Stimulated activated CD4-positive, alpha-beta T cell treated with anti-CD3 and anti-CD28 coated beads, Interleukin-1b, Interleukin-23, amount 100 ng/mL, for 48 hours (primary cell): ENCODE data around the gene KLHL2.
A peak's percentile ranks its signal among the peaks of the same experiment; 100 is the strongest.
"Not testable (repeated sequence)": the region's sequence is repeated elsewhere in the genome, so short reads cannot be mapped to it uniquely, and the experiment has no call there.

Experiments used
- DNase-seq: peaks from one replicate; pipeline ENCODE4 v3.0.0-alpha.2; 2020

Gene KLHL2

DNA sequence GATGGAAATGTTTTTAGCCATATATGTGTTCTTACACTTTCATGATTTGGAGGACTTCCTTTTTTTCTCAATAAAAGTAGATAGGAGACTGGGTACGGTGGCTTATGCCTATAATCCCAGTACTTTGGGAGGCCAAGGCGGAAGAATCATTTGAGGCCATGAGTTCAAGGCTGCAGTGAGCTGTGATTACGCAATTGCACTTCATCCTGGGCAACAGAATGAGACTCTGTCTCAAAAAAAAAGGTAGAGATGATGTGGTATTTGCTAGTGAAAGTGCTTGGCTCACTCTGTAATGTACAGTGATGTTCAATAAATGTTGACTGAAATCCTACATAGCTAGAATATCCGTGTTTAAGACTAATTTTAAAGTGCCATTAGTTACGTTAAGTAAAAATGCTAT lies 27.4 kb downstream of the KLHL2 start:
- no peak for DNase-seq

DNA sequence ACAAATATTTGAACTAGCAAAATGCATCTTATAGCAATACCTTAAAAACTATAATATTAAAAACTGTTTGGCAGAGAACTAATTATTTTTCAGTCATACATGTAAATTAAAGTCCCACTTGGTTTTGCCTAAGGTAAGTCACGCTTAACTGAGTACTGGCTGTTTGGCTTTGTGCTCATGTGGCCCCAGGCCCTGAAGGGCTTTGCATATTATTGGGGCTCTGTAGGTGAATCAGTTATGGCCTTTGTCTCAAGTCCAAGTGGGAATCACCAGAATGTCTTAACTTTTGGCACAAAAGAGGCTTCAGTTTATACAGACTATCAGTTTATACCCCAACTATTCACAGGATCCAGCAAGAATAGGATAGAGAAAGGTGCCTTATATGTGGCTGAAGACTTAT lies 29.5 kb downstream of the KLHL2 start:
- not testable (repeated sequence) for DNase-seq

- not testable (repeated sequence) for DNase-seq
Measured at GRCh38 chr4:165238041-165238640, 30.8 kb downstream of the KLHL2 start.

- not testable (repeated sequence) for DNase-seq
Measured at GRCh38 chr4:165240761-165241160, 33.4 kb downstream of the KLHL2 start.

GRCh38 chr4:165244148-165244547 lies 36.8 kb downstream of the KLHL2 start:
- DNase-seq = not testable (repeated sequence)

GRCh38 chr4:165244587-165245186 lies 37.3 kb downstream of the KLHL2 start:
- DNase-seq = not testable (repeated sequence)

DNA sequence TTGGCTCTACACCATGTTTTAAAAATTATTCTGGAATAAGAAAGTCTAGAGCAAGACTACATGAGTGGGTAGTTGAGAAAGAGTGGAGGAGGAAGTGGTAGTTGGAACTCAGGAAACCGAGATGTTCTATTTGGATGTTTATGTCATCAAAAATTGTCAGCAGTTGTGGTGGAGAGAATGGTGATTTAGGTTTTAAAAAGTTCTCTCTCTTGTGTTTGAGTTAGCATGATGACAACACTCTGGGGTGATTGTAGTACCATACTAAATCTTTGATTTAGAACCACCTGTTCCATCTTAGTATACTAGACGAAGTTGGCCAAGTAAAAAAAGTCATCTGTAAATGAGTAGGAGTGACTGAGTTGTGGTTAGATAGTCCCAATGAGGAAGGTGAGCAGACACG lies 40.7 kb downstream of the KLHL2 start:
- no peak for DNase-seq

GRCh38 chr4:165248904-165249303 lies 41.5 kb downstream of the KLHL2 start:
- DNase-seq = peak; percentile 32

DNA sequence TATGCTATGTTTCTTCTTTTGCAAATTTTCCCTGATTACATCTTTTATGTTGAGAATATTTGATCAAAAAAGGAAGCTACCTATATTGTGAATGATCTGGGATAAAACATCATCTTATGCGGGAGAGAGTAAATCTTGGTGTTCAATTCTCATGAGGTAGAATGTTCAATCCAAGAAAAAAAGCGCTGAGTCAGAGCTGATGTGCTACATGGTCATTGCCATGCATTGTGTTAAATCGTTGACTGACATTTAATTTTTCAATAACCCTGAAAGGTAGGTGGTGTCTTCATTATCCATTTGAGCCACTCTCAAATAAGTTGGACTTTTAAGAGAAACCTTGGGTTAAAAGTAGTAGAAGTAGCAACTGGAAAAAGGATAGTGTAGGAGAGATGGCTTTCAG lies 47.4 kb downstream of the KLHL2 start:
- not testable (repeated sequence) for DNase-seq

- DNase-seq = peak; percentile 78
Measured at GRCh38 chr4:165255439-165255838, 48.1 kb downstream of the KLHL2 start.

DNA sequence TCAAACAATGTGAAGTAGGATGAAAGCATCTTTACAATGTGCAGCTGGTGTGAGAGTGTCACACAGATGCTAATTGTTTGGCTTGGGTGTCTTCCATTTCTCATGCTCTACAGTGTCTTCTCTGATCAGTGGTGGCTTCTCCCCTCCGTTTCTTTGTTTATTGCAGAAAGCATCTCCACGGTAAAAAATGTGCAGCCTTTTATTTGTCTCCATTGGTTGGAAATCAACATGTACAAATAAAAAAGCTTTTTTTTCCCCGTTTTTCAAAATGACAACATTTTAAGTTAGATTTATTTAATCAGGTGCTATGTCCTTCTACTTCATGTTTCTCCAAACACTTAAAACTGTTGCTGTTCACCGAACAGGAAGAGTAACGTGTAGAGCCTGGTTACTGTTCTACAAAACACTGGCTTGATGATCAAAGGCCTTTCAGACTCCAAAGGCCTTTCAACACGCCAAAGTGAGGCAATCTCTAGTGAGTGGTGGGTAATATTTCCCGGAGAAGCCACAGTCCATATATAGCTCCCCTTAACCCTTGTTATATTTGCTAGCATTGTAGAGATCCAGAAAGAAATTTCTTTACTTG lies 48.8 kb downstream of the KLHL2 start:
- DNase-seq = not testable (repeated sequence)

DNA sequence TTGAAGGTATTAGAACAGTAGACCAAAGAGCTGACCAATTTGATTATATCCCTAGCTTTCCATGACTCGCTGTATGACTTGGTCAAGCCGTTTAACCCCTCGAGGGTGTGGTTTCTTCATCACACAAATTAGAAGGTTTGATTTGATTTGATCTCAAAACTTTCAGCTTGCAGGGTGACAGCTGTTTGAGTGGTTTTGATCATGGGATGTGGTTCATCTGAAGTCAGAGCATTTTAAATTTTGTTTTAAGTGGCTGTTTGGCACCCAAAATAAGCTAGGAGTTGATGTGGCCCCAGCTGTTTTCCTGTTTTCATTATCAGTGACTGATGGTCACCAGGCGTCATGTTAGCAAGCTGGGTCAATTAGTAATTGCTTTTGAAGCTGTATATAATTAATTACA lies 52.4 kb downstream of the KLHL2 start:
- not testable (repeated sequence) for DNase-seq

DNA sequence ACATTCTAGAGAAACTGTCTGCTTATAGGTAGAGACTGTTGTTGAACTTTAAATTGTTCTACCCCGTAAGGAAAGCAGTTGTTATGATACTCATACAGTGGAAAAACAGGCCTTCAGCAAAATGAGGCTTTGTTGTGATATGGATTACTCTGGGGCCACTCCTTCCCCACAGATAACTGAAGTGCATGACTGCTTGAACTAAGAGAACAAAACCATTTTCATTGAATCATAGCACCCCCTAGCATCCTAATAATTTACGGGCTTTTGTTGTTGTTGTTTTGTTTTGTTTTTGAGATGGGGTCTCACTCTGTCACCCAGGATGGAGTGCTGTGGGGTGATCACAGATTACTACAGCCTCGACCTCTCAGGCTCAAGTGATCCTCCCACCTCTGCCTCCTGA lies 54.9 kb downstream of the KLHL2 start:
- not testable (repeated sequence) for DNase-seq

GRCh38 chr4:165263466-165263865 lies 56.1 kb downstream of the KLHL2 start:
- DNase-seq = not testable (repeated sequence)

DNA sequence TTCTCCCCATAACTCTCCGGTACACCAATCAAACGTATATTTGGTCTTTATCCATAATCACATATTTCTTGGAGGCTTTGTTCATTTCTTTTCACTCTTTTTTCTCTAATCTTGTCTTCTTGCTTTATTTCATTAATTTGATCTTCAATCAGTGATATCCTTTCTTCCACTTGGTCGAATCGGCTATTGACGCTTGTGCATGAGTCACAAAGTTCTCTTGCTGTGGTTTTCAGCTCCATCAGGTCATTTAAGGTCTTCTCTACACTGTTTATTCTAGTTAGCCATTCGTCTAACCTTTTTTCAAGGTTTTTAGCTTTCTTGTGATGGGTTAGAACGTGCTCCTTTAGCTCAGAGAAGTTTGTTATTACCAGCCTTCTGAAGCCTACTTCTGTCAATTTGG lies 62.6 kb downstream of the KLHL2 start:
- DNase-seq = not testable (repeated sequence)

GRCh38 chr4:165273443-165273842 lies 66.1 kb downstream of the KLHL2 start:
- DNase-seq = not testable (repeated sequence)

GRCh38 chr4:165275357-165275756 lies 68.0 kb downstream of the KLHL2 start:
- not testable (repeated sequence) for DNase-seq

DNA sequence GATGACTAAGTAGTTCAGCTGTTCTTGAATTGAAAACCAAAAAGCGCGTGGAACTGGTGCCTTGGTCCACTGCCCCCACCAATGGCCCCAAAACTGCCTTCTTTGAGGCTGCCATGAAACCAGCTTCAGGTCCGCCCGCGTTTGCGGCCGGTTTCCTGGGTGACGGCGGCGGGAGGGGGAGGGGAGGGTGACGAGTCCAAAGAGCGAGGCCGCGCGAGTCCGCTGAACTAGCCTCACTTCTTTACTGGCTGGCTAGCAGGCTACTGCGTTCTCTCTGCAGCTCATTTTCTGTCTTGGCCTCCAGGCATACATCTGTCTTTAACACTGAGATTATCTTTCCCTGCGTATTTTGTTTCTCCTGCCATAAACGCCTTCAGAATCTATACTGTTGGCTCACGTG lies 72.2 kb downstream of the KLHL2 start:
- DNase-seq = not testable (repeated sequence)

- not testable (repeated sequence) for DNase-seq
Measured at GRCh38 chr4:165284697-165285096, 77.3 kb downstream of the KLHL2 start.

DNA sequence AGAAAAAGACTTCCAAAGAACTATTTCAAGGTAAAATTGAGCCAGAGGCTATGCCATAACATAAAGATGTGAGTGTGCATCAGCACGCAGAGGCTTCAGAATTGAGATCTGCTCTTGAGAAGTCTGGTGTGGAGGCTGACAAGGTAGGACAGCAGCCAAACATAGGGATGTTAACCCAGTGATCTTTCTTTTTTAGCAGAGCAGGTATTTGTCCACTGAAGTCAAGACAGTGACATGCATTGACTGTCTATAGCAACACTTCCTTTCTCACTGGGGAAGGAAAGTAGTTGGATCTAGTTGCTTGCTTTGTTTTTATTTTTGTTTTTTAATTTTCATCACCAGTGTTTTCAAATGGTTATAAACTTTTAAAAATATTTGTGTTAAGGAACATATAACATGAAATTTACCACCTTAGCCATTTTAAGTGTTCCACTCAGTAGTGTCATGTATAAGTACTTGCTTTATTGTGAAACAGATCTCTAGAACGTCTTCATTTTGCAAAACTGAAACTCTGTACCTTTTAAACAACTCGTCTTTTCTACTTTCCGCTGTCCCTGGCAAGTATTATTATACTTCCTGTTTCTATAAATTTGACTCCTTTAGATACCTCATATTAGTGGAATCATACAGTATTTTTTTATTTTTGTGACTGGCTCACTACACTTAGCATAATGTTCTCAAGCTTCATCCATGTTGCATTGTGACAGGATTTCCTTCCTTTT lies 79.4 kb downstream of the KLHL2 start:
- DNase-seq = not testable (repeated sequence)

- no peak for DNase-seq
Measured at GRCh38 chr4:165288226-165288625, 80.9 kb downstream of the KLHL2 start.

DNA sequence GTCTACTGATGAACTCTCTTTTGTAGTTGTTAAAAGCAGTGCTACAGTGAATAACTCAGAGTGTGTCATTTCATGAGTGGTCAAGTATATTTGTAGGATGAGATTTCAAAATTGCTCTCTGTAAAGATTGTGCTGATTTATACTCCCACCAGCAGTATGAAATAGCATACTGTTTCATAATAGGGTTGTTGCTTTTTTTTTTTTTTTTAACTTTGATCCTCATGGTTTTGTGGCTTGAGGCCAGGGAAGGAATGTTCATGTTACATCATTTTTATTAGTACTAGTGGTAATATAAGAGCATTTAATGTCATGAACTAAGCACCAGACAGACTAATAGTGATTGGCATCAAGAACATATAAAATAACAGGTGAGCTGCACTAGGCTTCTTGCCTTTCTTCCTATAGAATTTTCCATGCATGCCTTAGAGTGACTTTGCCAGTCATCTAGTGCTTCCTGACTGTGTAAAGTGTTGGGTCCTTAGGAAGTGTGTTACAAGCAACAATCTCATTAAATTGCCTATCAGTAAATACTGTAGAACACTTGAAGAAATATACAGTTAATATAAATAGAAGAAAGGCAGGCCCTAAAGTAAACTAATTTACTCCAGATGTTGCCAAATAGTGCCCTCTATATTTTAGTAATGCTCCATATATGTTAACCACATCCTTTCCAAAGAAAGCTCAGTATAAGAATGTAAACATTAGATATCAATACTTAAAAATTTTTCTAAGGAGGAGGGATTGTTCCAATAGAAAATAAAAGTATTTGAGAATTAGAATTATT lies 81.5 kb downstream of the KLHL2 start:
- no peak for DNase-seq

DNA sequence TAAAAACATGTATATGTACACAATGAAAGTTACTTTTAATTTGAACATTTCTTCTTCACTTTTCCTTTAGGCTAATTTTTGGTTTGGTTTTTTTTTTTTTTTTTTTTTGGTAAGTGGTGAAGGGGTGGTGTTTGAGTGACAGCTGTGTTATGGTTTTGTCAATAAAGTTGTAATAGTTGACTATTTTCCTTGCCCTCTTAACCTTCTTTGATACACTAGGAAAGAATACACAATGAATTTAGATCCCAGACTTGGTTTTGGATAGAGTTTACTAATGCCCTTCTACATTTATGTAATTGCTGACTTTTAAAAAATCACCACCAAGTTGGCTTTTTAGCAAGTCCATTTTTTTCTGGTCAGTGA lies 82.0 kb downstream of the KLHL2 start:
- DNase-seq = no peak
